Osteoblast (primary cell): Measurements from ENCODE around the gene ANKRD2. TPM values are rescaled to one million over a fixed set of nuclear protein-coding genes. Genes with fewer than 3 reads are reported as not detected.
A peak's percentile ranks its signal among the peaks of the same experiment; 100 is the strongest.
"Not testable (repeated sequence)": the region's sequence is repeated elsewhere in the genome, so short reads cannot be mapped to it uniquely, and the experiment has no call there.

Source experiments
- DNase-seq: peaks from one replicate; pipeline ENCODE4 v3.0.0; 2011; ENCODE audit warnings: low spot score, mixed read lengths; ENCODE audit not compliant: insufficient read length; ENCODE audit errors: missing footprints
- H2AFZ ChIP-seq: 2 replicates; pipeline ENCODE4 v1.6.0; 2011; ENCODE audit warnings: mild to moderate bottlenecking, low read length
- H3K27ac ChIP-seq: 2 replicates; pipeline ENCODE4 v1.5.1; 2011; ENCODE audit warnings: mild to moderate bottlenecking, low read depth, low read length, moderate library complexity
- H3K27me3 ChIP-seq: 2 replicates; pipeline ENCODE4 v1.6.0; 2012; ENCODE audit warnings: mild to moderate bottlenecking, control low read depth, inconsistent platforms, low read length, moderate library complexity; ENCODE audit not compliant: insufficient read depth
- H3K36me3 ChIP-seq: 2 replicates; pipeline ENCODE4 v1.5.1; 2011; ENCODE audit warnings: mild to moderate bottlenecking, low read length, control low read depth, moderate library complexity; ENCODE audit not compliant: insufficient read depth
- H3K4me1 ChIP-seq: 2 replicates; pipeline ENCODE4 v1.5.1; 2011; ENCODE audit warnings: mild to moderate bottlenecking, low read length, control low read depth, moderate library complexity; ENCODE audit not compliant: insufficient read depth
- H3K4me2 ChIP-seq: 2 replicates; pipeline ENCODE4 v1.6.0; 2011; ENCODE audit warnings: mild to moderate bottlenecking, low read length; ENCODE audit not compliant: insufficient read depth
- H3K4me3 ChIP-seq: fragments of 200-600 bp; sonication (generic); 3 replicates; pipeline ENCODE4 v1.5.1; 2012; ENCODE audit warnings: mild to moderate bottlenecking, low read length, inconsistent platforms; ENCODE audit not compliant: insufficient read depth
- H3K79me2 ChIP-seq: 2 replicates; pipeline ENCODE4 v1.6.0; 2012; ENCODE audit warnings: mild to moderate bottlenecking, low read length, control low read depth, inconsistent platforms; ENCODE audit not compliant: insufficient read depth
- H3K9me3 ChIP-seq: 2 replicates; pipeline ENCODE4 v1.5.1; 2011; ENCODE audit warnings: low read depth, low read length, control low read depth
- H4K20me1 ChIP-seq: 2 replicates; pipeline ENCODE4 v1.6.0; 2012; ENCODE audit warnings: mild to moderate bottlenecking, low read length, control low read depth; ENCODE audit not compliant: insufficient read depth
- CTCF ChIP-seq: IDR thresholded peaks from 2 replicates; pipeline ENCODE4 v1.5.1; 2011; ENCODE audit warnings: mild to moderate bottlenecking, low read depth, low read length, moderate library complexity; ENCODE audit errors: extremely low read depth
- total RNA-seq: library from RNA; depleted of rRNA; stranded (reverse); fragments of >200 nt; gene quantifications from 2 replicates; pipeline ENCODE4 v1.2.3, GENCODE V29; 2012

The ANKRD2 gene
- total RNA-seq = 0.29 and 0.72 TPM in 2 replicates

DNA sequence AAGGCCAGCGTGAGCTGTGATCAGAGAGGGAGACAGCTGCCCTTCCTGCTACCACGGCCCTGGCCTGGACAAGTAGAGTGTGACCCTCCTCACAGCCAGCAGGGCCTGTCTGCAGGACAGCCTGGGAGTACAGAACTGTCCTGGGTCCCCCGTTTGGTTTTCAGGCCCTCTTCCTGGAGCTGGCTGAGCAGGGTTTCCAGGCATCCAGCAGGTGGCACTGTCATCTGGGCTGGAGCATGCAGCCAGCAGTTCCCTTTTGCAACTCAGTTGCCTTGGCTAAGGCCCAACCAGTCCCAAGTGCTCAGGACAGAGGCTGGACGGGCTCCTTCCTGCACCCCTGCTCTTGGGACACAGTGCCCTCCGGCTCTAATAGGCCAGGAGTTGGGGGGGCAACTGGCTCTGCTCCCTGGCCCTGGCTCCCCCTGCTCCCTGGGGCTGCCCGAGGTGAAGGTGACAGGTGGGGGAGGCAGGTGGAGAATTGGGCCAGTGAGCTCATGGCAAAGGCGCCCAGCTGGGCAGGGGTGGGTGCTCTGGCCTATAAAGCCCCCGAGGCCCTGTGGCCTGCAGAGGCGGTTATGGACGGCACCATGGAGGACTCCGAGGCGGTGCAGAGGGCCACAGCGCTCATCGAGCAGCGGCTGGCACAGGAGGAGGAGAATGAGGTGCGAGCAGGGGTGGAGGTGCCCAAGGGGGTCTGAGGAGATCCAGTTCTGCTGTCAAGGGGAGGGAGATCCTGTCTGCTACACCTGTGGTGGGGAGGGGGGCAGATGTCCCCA is at the start of gene ANKRD2:
ANKRD2 (plus strand) TSS at position 566 of the 776 bp plus-strand sequence; CDS start at position 576, 10 bp downstream.
- Histone ChIP-seq H3K27ac (peak within 1 kb of the TSS; percentile 28), H3K9me3 (no peaks in the 10 kb centered on the region), H3K27me3 (no peaks in the 10 kb centered on the region), H3K4me2 (no peak within 1 kb of the TSS), H3K4me1 (peaks cover 20% of the 10 kb centered on the region), H3K79me2 (no peaks in the 10 kb centered on the region), H2AFZ (no peak within 1 kb of the TSS), H4K20me1 (no peaks in the 10 kb centered on the region), H3K36me3 (peaks cover 12% of the 10 kb centered on the region), H3K4me3 (no peak within 1 kb of the TSS)
- DNase-seq = peak; percentile 96
- peak; percentile 92 for TF ChIP-seq CTCF

- Histone ChIP-seq H3K9me3 (no peaks in the 10 kb centered on the region), H3K4me2 (no peak overlapping the region), H3K4me1 (peaks cover 15% of the 10 kb centered on the region), H2AFZ (no peak overlapping the region), H3K27ac (no peak overlapping the region), H3K27me3 (no peaks in the 10 kb centered on the region), H3K4me3 (no peak overlapping the region), H4K20me1 (peaks cover 74% of the 10 kb centered on the region), H3K79me2 (peaks cover 78% of the 10 kb centered on the region), H3K36me3 (no peaks in the 10 kb centered on the region)
- no peak for TF ChIP-seq CTCF
- peak; percentile 54 for DNase-seq
These were observed 49.6 kb upstream of the ANKRD2 start for GRCh38 chr10:97522937-97523336.

DNA sequence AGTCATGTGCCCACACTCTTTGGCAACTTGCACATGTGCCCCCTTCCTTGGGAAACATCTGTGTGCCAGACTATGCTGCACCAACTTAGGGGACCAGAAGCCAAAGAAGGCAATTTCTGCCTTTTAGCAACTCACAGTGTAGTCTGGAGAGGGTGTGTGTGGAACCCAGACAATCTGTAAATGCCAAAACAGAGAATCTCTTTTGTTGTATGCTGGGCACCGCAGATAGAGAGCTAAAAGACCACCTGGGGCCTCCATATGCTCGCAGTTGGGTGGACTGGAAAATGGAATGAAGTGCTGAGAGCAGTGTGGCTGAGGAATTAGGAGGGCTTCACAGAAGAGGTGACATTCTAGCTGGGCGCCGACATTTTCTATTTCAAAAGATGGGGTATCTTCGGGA is 47.5 kb upstream of the ANKRD2 start:
- Histone ChIP-seq H3K9me3 (no peaks in the 10 kb centered on the region), H3K27me3 (no peaks in the 10 kb centered on the region), H3K79me2 (peaks cover 62% of the 10 kb centered on the region), H3K4me3 (no peak overlapping the region), H3K4me2 (no peak overlapping the region), H3K36me3 (no peaks in the 10 kb centered on the region), H3K27ac (no peak overlapping the region), H4K20me1 (peaks cover 58% of the 10 kb centered on the region), H2AFZ (no peak overlapping the region), H3K4me1 (no peaks in the 10 kb centered on the region)
- no peak for DNase-seq
- no peak for TF ChIP-seq CTCF

GRCh38 chr10:97525683-97526110 is 46.9 kb upstream of the ANKRD2 start:
- no peak overlapping the region for H2AFZ ChIP-seq
- peaks cover 56% of the 10 kb centered on the region for H3K79me2 ChIP-seq
- no peak overlapping the region for H3K27ac ChIP-seq
- H3K27me3 ChIP-seq = no peaks in the 10 kb centered on the region
- H3K36me3 ChIP-seq = no peaks in the 10 kb centered on the region
- H4K20me1 ChIP-seq = peaks cover 54% of the 10 kb centered on the region
- H3K4me2 ChIP-seq = no peak overlapping the region
- no peaks in the 10 kb centered on the region for H3K4me1 ChIP-seq
- no peak overlapping the region for H3K4me3 ChIP-seq
- H3K9me3 ChIP-seq = no peaks in the 10 kb centered on the region
- TF ChIP-seq CTCF = no peak
- no peak for DNase-seq

- H3K4me2 ChIP-seq, DNase-seq, H2AFZ ChIP-seq, H3K36me3 ChIP-seq, H3K27me3 ChIP-seq, H3K27ac ChIP-seq, H3K9me3 ChIP-seq, H3K4me3 ChIP-seq: not testable (repeated sequence)
- H4K20me1 ChIP-seq = peaks cover 37% of the 10 kb centered on the region
- peaks cover 12% of the 10 kb centered on the region for H3K4me1 ChIP-seq
- peaks cover 33% of the 10 kb centered on the region for H3K79me2 ChIP-seq
These were observed 43.7 kb upstream of the ANKRD2 start for GRCh38 chr10:97528876-97529275.
